GM06990 (cell line): ENCODE results near the gene PAK5.

Source experiments
- DNase-seq: peaks from one replicate; pipeline ENCODE4 v3.0.0-alpha.2; 2011; ENCODE audit not compliant: insufficient read length; ENCODE audit errors: extremely low read depth
- H3K27me3 ChIP-seq: replicated peaks from 2 replicates; pipeline ENCODE4 v1.6.0; 2011; ENCODE audit warnings: low read length; ENCODE audit not compliant: control insufficient read depth, insufficient read depth
- H3K36me3 ChIP-seq: 2 replicates; pipeline ENCODE4 v1.5.1; 2011; ENCODE audit warnings: low read length; ENCODE audit not compliant: control insufficient read depth, insufficient read depth
- H3K4me3 ChIP-seq: replicated peaks from 2 replicates; pipeline ENCODE4 v1.5.1; 2011; ENCODE audit warnings: low read depth, mild to moderate bottlenecking, control low read depth, low read length
- TF ChIP-seq, protein P1 (sequence below): IDR thresholded peaks from 2 replicates; pipeline ENCODE4 v1.5.1; 2011; ENCODE audit warnings: low read length, control low read depth, mild to moderate bottlenecking, inconsistent platforms; ENCODE audit not compliant: insufficient read depth, poor library complexity, severe bottlenecking

The PAK5 gene

DNA sequence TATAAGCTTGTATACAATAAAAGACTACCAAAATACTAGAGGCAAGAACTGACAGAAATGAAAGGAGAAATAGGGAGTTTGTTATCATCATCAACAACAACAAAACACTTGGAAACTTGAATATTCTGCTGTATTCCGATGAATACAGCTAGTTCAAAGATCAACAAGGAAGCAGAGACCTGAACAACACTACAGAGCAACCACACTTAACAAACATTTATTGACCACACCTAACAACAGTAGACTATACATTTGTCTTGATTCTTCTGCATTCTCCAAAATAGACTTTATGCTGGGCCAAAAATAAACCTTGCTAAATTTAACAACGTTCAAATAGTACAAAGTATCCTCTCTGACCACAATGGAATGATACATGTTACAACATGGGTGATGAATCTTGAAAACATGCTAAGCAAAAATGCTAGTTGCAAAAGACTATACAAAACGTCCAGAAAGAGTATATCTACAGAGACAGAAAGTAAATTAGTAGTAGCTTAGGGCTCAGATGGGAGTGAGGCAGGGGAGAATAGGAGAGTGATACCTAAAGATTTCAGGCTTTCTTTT, 39.1 kb upstream of the PAK5 start:
- TF ChIP-seq, protein P1, sequence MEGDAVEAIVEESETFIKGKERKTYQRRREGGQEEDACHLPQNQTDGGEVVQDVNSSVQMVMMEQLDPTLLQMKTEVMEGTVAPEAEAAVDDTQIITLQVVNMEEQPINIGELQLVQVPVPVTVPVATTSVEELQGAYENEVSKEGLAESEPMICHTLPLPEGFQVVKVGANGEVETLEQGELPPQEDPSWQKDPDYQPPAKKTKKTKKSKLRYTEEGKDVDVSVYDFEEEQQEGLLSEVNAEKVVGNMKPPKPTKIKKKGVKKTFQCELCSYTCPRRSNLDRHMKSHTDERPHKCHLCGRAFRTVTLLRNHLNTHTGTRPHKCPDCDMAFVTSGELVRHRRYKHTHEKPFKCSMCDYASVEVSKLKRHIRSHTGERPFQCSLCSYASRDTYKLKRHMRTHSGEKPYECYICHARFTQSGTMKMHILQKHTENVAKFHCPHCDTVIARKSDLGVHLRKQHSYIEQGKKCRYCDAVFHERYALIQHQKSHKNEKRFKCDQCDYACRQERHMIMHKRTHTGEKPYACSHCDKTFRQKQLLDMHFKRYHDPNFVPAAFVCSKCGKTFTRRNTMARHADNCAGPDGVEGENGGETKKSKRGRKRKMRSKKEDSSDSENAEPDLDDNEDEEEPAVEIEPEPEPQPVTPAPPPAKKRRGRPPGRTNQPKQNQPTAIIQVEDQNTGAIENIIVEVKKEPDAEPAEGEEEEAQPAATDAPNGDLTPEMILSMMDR, result no peak
- Histone ChIP-seq H3K36me3 (no peaks in the 10 kb centered on the region), H3K4me3 (no peak overlapping the region), H3K27me3 (peaks cover 1% of the 10 kb centered on the region; the same call in 1 of the 2 replicates)
- DNase-seq, result no peak

DNA sequence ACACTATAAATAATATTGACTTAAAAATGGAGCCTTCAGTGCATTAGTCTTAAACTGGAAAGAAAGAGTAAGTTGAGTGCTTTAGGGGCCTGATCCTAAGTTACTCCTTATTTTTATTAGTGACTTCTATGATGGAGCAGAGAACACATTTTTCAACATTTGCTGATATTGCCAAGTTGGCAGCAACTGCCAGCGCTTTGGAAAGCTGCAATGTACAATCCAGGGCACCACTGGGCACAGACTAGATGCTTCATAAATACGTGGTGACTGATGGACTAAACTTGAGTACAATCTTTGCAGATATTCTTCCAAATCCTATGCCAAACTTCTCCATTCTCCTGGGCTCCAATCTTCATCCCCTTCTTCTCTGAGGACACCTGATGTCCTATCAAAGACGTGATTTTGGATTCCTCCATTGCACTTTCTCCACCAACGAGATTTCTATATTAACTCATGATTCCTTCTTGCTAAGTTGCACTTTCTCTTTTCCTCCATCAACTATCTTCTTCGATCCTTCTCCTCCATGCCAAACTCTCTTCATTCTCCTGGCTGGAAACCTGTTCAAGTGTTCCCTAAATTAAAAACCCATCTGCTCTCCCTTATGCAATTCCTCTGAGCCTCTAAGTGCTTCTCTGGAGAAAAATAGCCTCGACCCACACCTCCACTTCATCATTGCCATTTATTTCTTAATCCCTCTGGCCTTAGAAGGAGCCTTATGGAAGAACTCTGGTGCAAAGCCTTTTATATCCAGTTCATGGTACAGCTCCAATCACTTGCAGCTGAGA, 28.5 kb upstream of the PAK5 start:
- TF ChIP-seq, protein P1, result no peak
- Histone ChIP-seq H3K4me3 (no peak overlapping the region), H3K36me3 (no peaks in the 10 kb centered on the region), H3K27me3 (no peaks in the 10 kb centered on the region; the same call in 1 of the 2 replicates)
- DNase-seq, result no peak

DNA sequence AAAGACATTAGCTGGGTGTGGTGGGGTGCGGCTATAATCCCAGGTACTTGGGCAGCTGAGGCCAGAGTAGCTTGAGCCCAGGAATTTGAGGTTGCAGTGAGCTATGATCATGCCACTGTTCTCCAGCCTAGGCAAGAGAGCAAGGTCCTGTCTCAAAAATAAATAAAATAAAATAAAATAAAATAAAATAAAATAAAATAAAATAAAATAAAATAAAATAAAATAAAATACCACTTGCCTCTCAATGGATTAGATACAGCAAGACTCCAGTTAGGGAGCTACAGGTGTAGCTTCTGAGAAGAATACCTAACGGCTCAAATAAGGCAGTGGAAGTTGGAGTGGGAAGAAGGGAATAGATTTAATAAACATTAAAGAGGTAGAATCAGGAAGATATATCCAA, 13.7 kb upstream of the PAK5 start:
- no peak for DNase-seq
- TF ChIP-seq, protein P1, result no peak
- Histone ChIP-seq H3K27me3 (no peaks in the 10 kb centered on the region), H3K36me3 (no peaks in the 10 kb centered on the region), H3K4me3 (no peak overlapping the region)

DNA sequence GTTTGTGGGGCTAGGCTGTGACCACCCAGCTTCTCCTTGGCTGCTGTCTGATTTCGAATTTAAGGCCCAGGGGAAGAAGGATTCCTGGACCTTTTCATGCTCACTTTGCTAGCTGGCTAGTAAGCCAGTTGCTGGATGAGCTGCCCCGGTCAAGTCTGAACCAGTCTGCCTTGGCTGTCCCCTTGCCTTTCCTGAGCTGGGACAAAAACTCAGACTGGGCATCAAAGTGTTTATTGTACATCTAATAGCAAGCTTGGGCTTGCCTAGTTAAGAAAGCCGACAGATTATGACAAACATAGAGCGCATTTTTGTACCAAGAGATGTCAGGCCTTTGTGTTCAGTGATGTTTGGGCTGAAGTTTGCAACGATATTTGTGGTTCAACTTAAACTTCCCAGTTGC, 750 bp upstream of the PAK5 start:
- no peaks in the 10 kb centered on the region; the same call in 1 of the 2 replicates for H3K27me3 ChIP-seq
- TF ChIP-seq, protein P1, result no peak
- H3K36me3 ChIP-seq, result no peaks in the 10 kb centered on the region
- no peak for DNase-seq
- no peak overlapping the region for H3K4me3 ChIP-seq

DNA sequence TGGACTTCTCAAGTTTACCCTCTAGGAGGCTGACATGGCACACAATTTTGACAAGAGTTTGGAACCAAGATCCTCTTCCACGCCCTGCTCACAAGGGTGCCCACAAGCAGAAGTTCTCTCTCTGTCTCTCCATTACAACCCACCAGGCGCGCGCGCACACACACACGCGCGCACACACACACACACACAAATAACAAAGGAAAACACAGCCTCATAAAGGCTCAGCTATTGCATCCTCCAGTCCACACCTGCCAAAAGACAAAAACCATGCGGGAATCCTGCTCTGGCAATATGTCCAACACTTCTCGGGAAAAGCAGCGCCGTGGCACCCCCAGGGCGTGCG, 870 bp downstream of the PAK5 start:
- DNase-seq, result no peak
- TF ChIP-seq, protein P1, result no peak
- H3K27me3 ChIP-seq, result no peaks in the 10 kb centered on the region; the same call in 1 of the 2 replicates
- no peaks in the 10 kb centered on the region for H3K36me3 ChIP-seq
- H3K4me3 ChIP-seq, result no peak overlapping the region
